GM21390 (cell line): ENCODE data around the gene ST8SIA3.

ENCODE experiments used
- ATAC-seq: cut with Tn5 transposase; IDR thresholded peaks from one replicate; pipeline ENCODE4 v1.9.1; 2021; ENCODE audit not compliant: unreplicated experiment

ST8SIA3 gene

GRCh38 chr18:57352271-57352701 is at the start of gene ST8SIA3:
Gene ST8SIA3, plus strand, starts transcription at chr18:57352557. Its CDS starts 290 bp downstream, at chr18:57352847.
- no peak for ATAC-seq

DNA sequence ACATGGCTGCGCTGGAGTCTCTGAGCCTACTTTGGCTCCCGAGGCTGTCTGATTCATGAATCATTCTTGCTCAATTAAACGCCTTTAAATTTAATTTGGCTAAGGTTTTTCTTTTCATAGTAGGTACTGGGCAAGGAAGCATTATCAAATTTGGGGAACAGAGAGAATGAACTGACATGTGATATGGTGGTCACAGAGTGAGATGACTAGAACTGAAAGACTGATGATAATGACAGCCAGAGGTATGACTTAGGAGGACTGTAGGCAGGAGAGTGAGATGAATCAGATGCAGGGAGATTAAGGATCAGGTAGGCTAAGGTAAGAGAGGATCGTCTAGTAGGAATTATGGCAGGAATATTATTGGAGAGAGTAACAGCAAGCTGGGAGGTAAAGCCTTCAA is 40.9 kb upstream of the ST8SIA3 start:
- ATAC-seq = no peak

DNA sequence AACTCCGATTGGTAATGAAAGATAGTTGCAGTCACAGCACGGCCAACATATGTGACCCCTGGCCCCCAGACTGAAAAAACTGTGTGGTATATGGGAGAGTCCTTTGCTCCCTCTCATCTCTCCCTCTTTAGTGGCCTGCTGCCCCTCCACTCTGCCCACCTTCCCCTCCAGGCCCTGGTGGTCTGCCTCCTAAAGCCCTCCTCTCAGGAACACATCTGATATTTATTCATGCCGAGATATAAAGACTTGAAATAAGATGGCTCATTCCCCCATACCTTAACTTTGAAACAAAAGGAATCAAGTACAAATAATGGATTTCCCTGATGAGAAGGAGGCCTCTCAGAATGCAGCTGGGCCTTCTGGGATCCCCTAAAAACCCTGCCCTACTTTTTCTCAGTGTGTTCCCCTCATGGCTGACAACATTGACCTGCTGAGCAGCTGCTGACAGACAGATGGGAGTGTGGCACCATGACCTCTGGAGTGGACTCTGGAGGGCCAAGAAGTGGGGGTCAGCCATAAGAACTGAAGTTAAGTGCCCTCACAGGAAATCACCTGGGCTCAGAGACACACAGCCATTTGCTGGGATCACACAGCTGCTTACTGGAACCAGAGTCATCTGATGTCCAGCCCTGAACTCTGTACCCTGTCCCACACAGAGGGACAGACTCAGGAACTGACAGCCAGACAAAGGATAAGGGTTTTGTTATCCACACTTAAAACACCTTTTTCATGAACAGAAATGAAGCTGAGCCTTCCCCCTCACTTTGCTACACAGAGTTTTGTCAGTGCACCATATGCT is 39.8 kb upstream of the ST8SIA3 start:
- no peak for ATAC-seq

DNA sequence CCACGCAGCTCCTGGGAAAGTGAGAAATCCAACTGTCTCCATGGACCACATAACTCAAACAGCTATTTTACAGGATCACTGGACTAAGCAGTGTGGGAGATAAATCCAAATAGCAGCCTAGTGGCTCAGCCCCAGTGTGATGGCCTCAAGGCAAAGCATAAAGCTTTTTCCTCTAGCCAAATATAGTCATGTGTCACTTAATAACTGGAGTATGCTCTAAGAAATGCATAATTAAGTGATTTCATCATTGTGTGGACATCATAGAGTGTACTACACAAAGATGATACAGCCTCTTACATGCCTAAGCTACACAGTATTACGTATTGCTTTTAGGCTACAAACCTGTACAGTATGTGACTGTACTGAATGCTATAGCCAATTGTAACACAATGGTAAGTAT is 31.8 kb upstream of the ST8SIA3 start:
- no peak for ATAC-seq

DNA sequence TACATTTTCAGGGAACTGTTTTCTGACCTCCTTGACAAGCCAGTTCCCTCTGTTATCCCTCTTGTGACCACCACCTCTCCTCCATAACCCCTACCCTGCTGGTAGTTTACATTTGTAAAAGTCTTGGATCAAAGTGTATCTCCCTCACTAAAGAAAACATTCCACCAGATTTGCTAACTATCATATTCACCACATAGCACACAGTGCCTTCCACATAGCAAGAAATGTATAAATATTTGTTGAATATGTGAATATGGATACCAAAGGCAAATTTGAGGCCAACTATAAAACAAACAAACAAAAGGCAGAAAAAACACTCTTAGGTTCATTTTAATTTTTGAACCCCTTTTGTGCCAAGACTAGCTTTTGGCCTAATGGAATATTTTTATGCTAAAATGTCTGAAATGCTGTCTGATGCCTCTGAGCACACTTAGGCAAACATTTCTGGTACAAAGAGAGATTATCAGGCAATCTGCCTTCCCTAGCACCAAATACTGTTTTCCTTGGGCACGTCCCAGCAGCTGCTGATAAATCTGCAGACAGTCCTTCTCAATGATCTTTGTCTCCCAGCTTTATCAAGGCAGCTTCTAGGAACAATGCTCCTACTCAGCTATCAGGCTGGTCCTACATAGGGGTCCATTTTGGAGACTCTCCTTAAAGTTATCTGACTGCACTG is 26.7 kb upstream of the ST8SIA3 start:
- no peak for ATAC-seq

DNA sequence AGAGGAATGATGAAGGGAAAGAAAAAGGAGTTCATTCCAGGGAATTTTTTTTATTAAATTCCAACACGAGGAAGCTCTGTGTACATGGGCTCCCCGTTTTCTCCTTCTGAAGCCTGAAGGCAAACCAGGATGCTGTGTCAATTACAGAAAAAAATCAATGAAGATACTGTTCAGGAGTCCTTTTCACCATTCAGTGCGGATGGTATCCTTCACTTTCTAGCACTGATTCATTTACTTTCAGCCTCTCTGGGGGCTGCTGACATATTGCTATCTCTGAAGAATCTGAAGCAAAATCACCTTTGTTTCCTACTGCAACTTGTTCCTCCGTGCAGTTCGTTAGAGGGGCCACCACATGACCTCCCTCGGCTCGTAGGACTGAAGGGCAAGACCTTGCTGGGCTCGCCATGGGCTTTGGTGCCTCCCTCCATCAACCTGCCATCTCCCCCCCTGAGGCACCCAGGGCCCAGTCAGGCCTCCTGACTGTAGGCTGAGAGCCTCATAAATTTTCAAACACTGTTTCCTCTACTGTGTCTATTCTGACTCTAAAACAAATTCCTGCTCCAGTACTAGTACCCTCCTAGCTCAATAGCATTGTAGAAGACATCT is 25.5 kb upstream of the ST8SIA3 start:
- no peak for ATAC-seq

DNA sequence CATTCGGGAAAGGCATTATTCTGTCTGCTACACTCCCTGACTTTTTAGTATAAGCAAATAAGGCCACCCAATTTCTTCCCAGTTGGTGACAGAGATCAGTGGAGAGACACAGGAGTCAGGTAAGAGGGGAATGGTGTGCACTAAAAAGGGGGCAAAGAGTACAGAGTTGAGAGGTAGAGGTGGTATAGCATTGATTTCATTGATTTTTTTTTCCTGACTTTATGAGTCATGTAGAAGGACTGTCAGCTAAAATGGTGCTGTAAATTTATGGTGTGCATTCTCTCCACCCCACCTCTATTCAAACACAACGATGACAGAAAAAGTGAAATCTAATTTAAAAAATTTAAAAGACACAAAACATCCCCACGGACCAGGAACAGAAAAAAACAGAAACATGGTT is 23.7 kb upstream of the ST8SIA3 start:
- no peak for ATAC-seq

- no peak for ATAC-seq
Observed at GRCh38 chr18:57329856-57330255, 22.5 kb upstream of the ST8SIA3 start.

DNA sequence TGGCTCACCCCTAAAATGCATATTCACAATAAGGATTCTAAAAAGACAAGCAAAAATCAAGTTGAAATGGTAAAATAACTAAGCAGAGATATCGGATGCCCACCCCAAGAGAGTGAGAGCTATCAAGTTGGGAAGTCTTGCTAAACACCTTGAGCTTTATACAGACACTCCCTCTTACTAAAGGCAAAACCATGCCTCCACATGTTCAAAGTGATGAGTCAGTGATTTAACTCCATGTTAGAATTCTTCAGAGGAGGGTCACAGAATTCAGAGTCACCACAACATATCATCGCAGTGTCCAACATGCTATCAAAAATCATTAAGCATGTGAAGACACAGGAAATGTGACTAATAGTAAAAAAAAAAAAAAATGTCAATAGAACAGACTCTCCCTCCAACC is 20.6 kb upstream of the ST8SIA3 start:
- no peak for ATAC-seq

DNA sequence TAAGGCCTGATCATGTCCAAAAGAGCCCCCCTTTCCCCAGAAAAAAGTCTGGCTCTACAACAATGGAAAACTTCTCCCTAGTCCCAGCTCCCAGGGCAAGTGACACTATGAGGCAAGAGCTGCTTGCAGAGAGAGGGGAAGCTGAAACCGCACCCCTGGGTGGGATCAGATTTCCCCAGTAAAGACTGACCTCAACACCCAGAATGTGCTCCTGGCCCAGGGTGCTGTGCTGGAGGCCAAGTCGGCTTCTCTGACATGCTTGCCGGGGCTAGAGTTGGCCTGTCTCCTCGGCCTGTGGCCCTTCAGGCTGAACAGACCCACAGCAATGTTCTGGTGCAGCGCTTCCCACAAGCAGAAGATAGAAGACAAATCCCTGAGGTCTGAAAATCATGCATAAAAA is 18.4 kb upstream of the ST8SIA3 start:
- no peak for ATAC-seq

DNA sequence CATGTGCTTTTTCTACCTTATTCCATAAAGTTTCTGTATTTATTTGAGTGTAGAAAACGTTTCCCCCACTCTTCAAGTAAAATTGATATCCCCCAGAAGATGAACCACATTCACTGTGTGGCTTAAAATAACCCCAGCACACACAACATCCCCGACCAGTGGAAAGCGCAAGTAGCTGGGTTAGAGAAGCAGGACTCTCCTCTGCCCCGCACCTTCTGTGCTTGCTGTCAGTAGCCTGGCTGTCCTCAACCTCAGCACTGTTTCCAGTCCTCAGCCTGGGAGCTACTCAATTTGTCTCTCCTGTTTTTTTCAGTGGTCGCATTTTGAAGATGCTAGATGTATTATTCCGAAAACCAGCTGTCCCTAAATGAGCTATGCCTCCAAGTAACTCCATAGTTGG is 18.0 kb upstream of the ST8SIA3 start:
- no peak for ATAC-seq

DNA sequence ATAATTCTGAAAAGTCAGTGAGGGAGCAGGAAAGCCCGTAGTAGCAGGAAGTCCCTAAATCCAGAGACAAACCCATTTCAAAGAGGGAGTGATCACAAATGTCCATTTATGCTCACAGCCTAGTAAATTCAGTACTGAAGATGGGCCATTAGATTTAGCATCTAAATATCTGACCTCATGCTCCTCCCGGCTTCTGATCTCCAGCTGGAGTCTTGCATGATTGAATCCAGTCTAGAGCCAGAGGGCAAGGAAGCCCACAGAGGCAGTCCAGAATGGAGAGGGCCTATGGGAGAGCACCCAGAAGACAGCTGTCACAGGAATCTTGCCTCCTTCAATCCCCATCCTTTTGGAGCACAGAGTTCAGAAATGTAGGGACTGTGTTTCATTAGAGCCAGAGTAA is 16.0 kb upstream of the ST8SIA3 start:
- no peak for ATAC-seq

GRCh38 chr18:57337890-57338289 is 14.5 kb upstream of the ST8SIA3 start:
- ATAC-seq = no peak

GRCh38 chr18:57343833-57344232 is 8.5 kb upstream of the ST8SIA3 start:
- no peak for ATAC-seq

DNA sequence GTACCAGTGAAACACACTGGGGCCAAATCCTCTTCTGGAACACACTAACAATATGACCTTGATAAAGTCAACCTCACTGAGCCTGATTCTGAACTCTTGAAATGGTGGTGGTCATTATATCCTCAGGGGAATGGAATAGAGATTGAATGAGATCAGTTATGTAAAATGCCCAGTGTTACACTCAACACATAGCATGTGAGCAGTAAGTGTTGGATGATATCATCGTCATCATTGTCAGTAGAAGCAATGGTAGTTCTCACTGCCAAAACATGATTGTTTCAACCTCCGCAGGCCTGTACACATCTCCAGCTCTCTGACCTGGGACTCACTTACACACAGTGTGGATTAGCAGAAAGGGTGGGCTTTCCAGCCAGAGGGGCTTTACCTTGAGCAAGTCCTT is 5.5 kb upstream of the ST8SIA3 start:
- ATAC-seq = no peak

- no peak for ATAC-seq
Observed at GRCh38 chr18:57347784-57348183, 4.6 kb upstream of the ST8SIA3 start.

DNA sequence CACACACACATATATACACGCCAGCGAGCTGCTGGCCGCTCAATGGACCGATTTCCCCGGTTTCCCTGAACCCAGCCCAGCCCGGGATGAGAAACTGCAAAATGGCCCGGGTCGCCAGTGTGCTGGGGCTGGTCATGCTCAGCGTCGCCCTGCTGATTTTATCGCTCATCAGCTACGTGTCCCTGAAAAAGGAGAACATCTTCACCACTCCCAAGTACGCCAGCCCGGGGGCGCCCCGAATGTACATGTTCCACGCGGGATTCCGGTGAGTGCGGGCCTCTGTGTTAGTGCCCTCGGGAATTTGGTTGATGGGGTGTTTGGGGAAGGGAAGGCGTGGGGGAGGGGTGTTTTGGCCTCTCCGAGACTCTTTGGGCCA is 392 bp downstream of the ST8SIA3 start:
- no peak for ATAC-seq

- no peak for ATAC-seq
Observed at GRCh38 chr18:57353137-57353939, 981 bp downstream of the ST8SIA3 start.

- ATAC-seq = no peak
Observed at GRCh38 chr18:57353940-57354461, 1.6 kb downstream of the ST8SIA3 start.

DNA sequence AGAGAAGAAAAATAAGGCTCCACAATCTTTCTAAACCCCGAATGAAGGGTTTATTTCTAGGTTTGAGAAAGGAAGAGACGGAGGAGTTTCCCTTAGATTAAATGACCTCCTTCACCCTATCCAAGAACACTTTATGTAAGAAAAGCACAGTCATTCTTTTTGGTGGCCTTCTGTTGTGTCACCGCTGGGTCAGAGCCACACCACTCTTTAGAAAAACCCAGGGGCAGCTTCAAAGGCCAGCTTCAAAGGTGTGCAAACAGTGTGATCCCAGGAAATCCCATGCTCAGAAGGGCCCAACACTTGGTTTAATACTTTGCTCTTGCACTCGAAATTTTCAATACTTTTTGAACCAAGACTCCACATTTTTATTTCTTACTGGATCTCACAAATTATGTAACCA is 7.1 kb downstream of the ST8SIA3 start:
- no peak for ATAC-seq

- ATAC-seq = no peak
Observed at GRCh38 chr18:57362714-57363113, 10.4 kb downstream of the ST8SIA3 start.
